ENCODE results near the gene RNF167.

- TF ChIP-seq CTCF (IDR thresholded peaks at IDR 0.05) (no peak), POLR2A (IDR thresholded peaks at IDR 0.05) (no peak)
Observed at GRCh38 chr17:4951486-4951885, 11.4 kb downstream of the RNF167 start.

Measured in ovary (tissue), 3 donors.